ENCODE results near the gene SLC39A1.

DNA sequence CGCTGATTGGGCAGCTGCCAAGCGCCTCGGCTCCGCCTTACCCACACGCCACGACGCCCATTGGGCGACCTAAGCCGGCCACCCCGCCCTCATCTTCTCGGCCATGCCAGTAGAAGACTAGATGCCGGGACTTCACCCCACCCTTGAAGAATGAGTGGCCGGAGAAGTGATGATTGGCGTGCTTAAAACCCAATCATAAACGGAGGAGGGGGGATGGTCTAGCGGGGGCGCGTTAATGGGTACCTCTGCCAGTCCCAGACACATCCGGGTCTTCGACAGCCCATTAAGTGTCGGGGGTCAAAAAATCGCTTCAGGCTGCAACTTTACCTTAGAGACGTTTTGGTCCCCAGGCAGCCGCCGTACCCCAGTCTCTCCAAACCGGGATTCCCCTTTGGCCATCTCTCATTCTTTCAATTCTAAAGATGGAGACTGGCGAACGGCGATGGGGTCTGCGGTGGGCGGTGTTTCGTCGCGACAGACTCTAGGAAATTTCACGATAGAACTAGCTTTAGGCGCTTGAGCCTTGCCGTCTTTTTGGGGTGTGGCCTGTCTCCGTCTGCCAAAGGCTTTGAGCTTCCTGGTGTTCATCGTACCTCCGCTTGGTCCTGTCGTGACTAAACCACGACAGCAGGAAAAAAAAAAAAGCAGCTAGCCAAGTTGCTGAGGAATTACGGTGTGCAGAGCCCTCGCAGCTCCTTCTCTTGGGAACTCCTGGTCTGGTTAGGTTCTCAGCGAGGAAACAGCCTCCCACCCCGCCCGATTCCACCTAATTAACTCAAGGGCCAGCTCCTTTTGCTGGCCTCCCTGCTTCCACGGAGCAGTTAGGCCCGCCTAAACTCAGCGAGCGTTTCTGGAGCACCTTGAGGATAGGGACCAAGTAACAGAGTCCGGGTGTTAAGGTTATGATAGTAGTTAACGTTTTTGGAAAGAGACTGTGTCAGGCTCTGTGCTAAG lies 40.1 kb downstream of the SLC39A1 start, which contains the start of gene GATAD2B:
- peak in 1 of 4 donors; percentile 40 for TF ChIP-seq EP300 (IDR thresholded peaks at IDR 0.05)
- TF ChIP-seq, protein P1, sequence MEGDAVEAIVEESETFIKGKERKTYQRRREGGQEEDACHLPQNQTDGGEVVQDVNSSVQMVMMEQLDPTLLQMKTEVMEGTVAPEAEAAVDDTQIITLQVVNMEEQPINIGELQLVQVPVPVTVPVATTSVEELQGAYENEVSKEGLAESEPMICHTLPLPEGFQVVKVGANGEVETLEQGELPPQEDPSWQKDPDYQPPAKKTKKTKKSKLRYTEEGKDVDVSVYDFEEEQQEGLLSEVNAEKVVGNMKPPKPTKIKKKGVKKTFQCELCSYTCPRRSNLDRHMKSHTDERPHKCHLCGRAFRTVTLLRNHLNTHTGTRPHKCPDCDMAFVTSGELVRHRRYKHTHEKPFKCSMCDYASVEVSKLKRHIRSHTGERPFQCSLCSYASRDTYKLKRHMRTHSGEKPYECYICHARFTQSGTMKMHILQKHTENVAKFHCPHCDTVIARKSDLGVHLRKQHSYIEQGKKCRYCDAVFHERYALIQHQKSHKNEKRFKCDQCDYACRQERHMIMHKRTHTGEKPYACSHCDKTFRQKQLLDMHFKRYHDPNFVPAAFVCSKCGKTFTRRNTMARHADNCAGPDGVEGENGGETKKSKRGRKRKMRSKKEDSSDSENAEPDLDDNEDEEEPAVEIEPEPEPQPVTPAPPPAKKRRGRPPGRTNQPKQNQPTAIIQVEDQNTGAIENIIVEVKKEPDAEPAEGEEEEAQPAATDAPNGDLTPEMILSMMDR (IDR thresholded peaks at IDR 0.05), result no peak

Measured in sigmoid colon (tissue), 4 donors.